ENCODE data around the gene RBM19.
"Not testable (repeated sequence)": the region's sequence is repeated elsewhere in the genome, so short reads cannot be mapped to it uniquely, and the experiment has no call there.

RBM19 gene

GRCh38 chr12:113823816-113824215 is 142.3 kb downstream of the RBM19 start:
- DNase-seq, result no peak

GRCh38 chr12:113823016-113823415 is 143.1 kb downstream of the RBM19 start:
- DNase-seq, result no peak

- no peak for DNase-seq
These were observed 145.3 kb downstream of the RBM19 start for GRCh38 chr12:113820842-113821241.

DNA sequence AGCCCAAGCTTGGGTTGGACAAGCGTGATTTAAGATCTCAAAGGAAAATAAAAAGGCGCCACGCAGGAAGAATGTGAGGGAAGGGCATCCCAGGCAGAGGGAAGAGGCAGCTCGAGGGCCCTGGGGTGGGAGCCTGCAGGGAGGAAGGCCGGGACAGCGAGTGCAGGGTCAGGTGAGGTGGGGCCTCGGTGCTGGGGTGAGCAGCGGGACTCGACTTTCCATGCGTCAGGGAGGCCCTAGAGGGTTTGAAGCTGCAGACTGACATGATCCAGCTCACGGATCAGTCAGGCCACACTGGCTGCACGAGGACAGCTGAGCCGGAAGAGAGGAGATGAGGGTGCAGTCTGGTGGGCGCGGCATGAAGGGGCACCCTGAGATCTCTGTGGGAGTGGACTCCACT is 145.8 kb downstream of the RBM19 start:
- no peak for DNase-seq

DNA sequence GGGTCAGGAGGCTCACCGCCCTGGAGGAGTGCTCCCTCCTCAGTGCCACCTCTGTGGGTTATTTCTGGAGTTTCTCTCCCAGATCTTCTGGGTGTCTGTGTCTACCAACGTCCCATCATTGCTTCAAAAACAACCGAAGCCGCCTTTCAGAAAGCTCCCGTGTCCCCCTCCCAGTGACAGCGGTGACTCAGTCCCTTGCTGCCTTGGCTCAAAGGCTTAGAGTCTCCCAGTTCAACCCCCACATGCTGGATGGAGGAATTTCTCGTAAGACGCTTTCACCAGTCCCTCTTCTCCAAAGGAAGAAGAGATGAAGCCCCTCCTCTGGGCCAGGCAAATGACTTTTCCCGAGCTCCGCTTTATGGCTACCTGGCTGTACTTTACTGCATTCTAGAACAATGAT is 146.6 kb downstream of the RBM19 start:
- DNase-seq, result no peak

DNA sequence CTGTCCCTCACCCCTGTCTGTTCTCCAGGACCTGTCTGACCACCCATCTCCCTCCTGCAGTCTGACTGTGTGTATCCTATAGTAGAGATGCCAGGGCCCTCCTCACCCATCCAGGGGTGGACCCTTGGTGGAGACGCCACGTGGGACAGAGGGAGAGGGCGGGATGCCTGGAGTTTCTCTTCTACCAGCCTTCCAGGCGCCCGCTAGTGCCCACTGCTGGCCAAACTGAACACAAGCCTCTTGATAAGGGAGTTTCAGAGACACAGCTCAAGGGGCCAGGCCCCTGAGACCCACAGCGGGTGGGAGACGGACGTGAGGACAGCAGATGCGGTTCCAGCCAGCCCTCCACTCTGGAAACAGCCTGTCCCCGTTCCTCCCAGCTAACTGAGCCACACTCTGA is 147.3 kb downstream of the RBM19 start:
- DNase-seq, result no peak

DNA sequence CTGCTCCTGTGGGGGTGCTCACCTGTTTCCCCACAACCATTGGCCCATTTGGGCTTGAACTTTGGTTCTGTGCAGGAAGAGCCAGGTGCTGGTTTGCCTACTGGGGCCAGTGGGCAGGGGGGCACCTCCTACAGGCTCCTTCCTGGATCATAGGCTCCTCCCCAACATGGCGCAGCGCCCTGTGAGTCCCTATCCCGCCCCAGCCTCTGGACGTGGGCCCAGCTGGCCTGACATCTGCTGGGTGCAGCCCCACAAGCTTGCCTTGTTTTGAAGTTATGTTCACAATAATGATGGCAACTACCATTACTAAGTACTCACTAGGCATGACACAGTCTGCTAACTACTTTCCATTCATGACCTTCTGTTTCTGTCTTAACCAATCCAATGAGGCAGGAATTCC is 147.8 kb downstream of the RBM19 start:
- DNase-seq, result no peak

DNA sequence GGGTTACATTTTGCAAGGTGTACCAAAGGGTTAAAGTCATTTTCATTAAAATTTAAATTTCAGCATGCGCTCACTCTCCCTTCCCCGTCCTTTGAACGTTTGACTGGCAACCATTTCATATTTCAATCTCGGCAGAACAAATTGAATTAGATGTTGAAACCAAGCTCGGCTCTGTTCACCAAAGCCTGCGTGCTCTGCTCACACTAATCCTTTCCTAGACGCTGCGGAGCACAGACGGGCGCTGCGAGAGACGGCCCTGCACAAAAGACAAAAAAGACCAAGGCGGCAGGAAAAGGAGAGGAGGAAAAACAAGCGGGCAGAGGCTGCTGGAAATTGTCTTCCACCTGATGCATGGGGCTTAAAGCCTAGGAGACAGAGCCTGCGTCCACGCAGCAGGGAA is 149.3 kb downstream of the RBM19 start:
- DNase-seq, result no peak

DNA sequence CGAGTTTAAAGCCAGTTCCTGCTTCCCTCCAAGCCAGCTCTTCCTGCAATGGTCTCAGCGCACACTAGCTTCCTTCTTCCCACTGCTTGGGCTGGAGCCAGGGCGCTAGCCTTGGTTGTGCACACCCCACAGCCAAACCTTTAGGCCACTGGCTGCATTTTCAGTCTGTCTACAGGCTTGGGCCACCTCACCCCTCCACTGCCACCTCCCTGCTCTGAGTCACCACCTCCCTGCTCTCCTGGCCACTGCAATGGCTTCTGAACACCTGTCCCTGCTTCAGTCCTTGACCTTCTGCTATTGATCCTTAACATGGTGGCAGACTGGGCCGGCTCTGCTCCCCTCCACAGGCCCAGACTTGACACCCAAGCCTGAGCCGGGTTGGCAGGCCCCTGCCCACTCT is 151.1 kb downstream of the RBM19 start:
- DNase-seq, result no peak

GRCh38 chr12:113813229-113813541 is 152.9 kb downstream of the RBM19 start:
- DNase-seq, result no peak

DNA sequence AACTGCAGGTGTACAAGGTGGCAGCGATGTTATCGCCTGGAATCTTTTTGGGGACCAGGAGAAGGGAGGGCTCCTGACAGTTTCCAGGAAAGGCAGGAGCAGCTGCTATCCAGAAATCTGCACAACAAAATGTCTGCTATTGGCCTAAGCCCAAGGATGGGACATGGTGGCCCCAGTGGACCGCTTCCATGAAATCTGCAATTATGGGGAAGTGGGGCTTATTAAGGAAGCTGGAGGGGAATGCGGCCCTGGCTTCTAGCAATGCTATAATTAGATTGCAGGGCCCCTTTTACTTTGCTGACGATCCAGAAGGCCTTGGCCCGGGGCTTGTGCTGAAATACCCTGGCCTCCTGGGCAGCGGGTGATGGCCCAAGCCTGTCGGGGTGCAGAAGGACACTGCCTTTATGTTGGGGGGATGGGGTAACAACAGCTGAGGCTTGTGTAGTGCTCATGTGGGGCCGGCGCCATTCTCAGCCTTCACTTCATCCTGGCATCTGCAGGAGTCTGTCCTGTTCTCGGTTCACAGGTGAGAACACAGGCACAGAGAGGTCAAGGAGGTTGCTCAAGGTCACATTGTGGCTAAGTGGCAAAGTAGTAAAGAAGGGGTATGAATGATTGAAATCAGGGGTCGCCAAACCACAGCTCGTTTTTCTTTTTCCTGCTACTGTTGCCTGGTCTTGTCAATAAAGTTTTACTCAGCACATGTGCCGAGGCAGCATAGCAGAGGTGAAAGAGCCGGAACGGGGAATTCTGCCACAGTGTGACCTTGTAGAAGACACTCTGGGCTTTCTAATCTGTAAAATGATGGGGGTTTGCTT is 153.5 kb downstream of the RBM19 start:
- DNase-seq, result no peak

DNA sequence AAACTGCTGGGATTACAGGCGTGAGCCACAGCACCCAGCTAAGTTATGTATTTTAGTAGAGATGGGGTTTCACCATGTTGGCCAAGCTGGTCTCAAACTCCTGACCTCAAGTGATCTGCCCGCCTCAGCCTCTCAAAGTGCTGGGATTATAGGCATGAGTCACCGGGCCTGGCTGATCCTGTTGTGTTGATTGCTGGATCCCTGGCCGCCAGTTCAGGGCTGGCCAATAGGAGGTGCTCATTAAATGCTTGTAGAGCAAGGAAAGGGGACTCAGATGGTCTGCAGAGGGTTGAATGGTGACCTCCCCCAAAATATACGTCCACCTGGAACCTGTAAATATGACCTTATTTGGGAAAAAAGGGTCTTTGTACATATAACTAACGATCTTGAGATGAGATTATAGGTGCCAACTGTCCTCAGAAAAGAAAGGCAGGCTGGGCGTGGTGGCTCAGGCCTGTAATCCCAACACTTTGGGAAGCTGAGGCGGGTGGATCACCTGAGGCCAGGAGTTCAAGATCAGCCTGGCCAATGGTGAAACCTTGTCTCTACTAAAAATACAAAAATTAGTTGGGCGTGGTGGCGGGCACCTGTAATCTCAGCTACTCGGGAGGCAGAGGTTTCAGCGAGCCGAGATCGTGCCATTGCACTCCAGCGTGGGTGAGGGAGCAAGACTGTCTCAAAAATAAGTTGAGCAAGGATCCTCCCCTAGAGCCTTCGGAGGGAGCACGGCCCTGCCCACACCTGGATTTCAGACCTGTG is 156.5 kb downstream of the RBM19 start:
- DNase-seq, result not testable (repeated sequence)

DNA sequence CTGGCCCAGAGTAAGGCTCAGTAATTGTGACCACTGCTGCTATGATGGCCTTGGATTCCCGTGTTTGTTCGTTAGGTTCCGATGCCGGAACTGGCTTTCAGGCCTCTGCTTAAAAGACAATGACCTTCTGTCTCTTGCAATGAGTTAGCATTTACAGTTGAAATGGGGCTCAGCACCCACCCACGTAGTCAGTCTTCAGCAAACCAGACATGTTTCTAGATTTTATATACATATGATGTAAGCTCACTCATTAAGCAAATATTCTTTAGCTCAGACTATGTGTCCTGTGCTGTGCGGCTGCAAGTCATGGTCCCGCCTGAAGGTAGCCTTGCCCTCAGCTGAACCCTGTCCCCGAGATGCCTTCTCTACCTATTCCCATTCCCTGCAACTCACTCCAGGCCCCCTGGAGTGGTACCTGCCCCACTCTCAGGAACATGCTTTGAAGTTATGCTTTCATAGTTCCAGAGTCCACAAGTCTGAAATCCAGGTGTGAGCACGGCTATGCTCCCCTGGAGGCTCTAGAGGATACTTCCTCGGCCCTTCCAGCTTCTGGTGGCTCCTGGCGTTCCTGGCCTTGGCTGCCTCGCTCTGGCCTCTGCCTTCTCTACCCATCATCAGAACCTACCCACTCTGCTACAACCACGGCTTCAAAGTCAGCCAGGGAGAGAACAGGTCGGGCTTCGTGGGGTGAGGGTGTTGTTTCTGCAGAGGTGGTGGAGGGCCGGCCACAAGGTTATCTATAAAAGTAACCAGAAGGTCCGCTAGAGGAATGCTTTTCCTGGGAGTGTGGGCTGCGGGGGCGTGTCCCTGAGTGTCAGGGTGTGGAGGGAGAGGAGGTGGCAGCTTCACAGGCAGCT is 157.8 kb downstream of the RBM19 start:
- DNase-seq, result no peak

DNA sequence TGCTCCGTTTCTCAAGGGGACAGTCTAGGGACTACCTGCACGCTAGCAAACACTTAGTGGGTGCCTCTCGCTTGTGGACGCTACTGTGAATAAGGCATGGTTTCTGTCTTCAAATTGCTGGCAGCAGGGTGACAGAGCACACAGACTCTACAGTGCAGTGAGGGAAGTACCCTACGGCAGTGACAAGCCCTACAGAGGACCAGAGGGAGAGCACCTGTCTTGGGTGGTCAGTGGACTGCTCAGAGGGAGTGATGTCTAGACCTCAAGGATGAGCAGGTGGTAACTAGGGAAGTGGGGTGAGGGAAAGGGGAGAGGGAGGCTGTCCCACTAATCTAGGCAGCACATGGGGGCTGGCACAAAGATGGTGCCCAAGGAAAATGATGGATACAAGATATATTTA is 160.5 kb downstream of the RBM19 start:
- no peak for DNase-seq

DNA sequence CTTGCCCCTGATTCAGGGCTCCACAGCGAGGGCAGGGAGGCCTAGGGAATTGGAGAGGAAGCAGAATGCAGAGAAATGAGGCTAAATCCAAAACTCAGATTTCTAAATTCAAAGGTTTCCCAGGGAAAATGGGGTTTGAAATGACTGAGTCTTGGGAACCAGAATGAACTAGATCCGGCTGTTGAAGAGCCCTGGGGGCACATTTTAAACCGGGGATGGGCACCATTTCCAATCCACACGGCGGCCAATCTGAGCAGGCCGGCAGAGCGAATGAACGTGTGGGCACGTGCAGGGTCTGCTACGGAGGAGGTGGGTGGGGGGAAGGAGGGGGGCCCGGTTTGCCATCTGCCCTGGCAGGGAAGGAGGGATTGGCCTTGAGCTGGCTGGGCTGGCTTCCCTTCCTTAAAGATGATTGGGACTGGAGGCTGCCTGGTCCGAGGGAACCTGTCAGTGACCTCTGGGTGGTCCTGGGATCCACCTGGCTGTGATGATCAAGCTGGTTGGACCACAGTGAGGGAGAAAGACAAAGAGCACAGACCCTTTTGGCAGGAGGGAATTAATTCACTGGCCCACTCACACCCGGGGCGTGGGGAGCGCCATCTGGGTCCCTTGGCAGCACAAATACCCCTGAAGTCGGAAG is 161.0 kb downstream of the RBM19 start:
- no peak for DNase-seq

DNA sequence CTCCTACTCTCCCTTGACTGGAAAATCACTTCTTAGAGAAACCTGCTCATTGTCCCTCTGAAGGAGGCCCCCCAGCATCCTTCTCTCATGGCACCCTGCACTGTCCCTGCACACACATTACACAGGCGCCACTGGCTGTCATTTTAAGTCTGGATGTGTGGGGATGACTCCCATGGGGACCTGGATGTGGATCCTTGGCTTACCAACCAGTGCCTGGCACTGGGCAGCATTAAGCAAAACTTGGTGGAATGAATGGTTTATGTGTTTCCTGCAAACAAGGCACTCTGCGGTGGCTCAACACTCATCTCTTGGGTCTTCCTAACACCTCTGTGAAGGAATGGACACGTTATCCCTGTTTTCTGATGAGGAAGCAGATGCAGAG is 162.4 kb downstream of the RBM19 start:
- no peak for DNase-seq

GRCh38 chr12:113802966-113803758 is 163.0 kb downstream of the RBM19 start:
- DNase-seq, result no peak

DNA sequence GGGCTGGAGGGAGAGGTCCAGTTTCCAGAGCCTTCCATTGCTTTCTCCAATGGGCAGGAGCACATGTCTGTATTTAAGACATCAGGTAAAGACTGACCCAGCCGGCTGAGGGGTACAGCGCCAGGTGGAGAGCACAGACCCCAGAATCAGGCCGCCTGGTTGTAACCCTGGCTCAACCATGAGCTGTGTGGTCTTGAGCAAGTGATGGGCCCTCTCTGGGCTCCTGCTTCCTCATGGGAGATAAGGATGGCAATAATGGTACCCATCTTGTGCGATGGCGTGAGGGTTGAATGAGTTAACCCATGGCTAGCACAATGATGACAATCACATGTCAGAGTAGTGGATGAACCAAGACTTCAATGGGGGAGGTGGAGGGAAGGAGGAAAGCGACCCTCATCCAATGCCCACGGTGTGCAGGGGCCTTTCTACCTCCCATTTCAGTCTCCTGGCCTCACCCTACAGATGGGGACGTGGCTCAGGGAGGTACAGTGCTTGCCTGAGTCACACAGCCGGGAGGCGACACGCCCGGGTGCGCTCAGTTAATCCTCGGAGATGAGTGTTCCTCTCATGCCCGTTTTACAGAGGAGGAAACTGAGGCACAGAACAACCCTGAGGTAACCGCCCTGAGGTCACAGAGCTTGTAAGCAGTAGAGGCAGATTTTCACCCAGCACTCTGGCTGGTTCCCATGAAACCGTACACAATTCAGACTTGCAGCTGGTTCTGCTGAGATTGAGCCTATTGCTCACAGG is 163.9 kb downstream of the RBM19 start:
- no peak for DNase-seq

- DNase-seq, result no peak
These were observed 165.9 kb downstream of the RBM19 start for GRCh38 chr12:113800201-113800600.

DNA sequence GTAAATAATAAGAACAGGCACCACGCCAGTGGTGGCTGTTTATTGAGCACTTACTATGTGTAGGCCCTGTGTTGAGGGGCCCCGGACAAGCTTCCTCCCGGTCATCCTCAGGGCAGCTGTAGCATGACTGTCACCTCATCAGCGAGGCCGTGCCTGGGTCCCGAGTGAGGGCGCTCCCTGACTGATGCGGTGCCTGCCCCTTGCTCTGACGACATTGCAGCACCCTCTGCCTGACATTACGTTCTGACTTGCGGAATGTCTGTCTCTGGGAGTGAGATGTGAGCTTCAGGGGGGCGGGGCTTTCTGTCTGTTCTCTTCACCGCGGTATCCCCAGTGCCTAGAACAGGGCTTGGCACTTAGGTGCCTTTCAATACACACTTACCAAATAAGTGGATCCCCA is 167.6 kb downstream of the RBM19 start:
- DNase-seq, result no peak

DNA sequence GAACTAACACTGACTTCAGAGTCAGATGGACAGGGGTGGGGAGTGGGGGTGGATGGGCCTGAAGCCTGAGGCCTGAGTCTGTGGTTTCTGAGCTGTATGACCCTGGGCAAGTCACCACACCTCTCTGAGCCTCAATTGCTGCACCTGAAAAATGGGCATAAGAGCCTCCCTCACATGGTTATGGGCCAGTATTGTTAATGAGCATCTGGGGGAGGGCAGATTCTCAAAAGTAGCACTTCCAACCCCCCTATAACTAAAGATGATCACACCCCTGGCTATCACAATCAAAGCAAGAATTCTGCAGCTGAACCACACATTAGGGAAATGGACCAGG is 168.6 kb downstream of the RBM19 start:
- no peak for DNase-seq

Measured in kidney glomerular epithelial cell (primary cell).